Measurements from ENCODE around the gene TPI1. TPM values are rescaled to one million over a fixed set of nuclear protein-coding genes. Genes with fewer than 3 reads are reported as not detected.
"Not testable (repeated sequence)": the region's sequence is repeated elsewhere in the genome, so short reads cannot be mapped to it uniquely, and the experiment has no call there.

The TPI1 gene
- total RNA-seq, 2 experiments from 2014 or later: 608 to 801 TPM

- H3K4me1 ChIP-seq (ENCODE audit: insufficient read depth, low read length, poor library complexity, severe bottlenecking): peaks cover 28% of the 10 kb centered on the region
- no peak overlapping the region for H3K4me3 ChIP-seq (ENCODE audit: low read depth, low read length, poor library complexity, severe bottlenecking)
- ChIA-PET POLR2A (no interaction called here), CTCF (ENCODE audit: unreplicated experiment) (no interaction called here)
- TF ChIP-seq CTCF (conservative IDR thresholded peaks at IDR 0.05; ENCODE audit: low read length): no peak
- TF ChIP-seq EZH2phosphoT487 (IDR thresholded peaks at IDR 0.05; ENCODE audit: borderline replicate concordance, low read depth, low read length): no peak
- H3K36me3 ChIP-seq (ENCODE audit: insufficient read depth, low read length): peaks cover 16% of the 10 kb centered on the region; the same call in 1 of the 2 replicates
- no peaks in the 10 kb centered on the region for H3K79me2 ChIP-seq (ENCODE audit: insufficient read depth, low read depth, low read length)
- no peaks in the 10 kb centered on the region for H3K9me3 ChIP-seq (ENCODE audit: low read length)
- H3K27ac ChIP-seq (ENCODE audit: low read depth, low read length, poor library complexity, severe bottlenecking): no peak overlapping the region
- no TSS peak for BruUV-seq (replicated peaks)
- H3K9me2 ChIP-seq (ENCODE audit: insufficient read depth, low read length): no peaks in the 10 kb centered on the region
- no peak overlapping the region for H2AFZ ChIP-seq (ENCODE audit: low read length)
- intact Hi-C loops (cut with micrococcal nuclease; ENCODE audit: unreplicated experiment): no loop called here
- no peak overlapping the region for H3K4me2 ChIP-seq (ENCODE audit: low read length)
- no peak for DNase-seq (ENCODE audit: low spot score)
- no peaks in the 10 kb centered on the region for H4K20me1 ChIP-seq (ENCODE audit: insufficient read depth, low read length)
These were observed 20.1 kb downstream of the TPI1 start for GRCh38 chr12:6887460-6887859.

GRCh38 chr12:6888360-6888759, 21.0 kb downstream of the TPI1 start:
- no peak for DNase-seq (ENCODE audit: low spot score)
- TF ChIP-seq CTCF (conservative IDR thresholded peaks at IDR 0.05; ENCODE audit: low read length) (no peak), EZH2phosphoT487 (IDR thresholded peaks at IDR 0.05; ENCODE audit: borderline replicate concordance, low read depth, low read length) (no peak)
- Histone ChIP-seq H3K9me3 (ENCODE audit: low read length) (no peaks in the 10 kb centered on the region), H3K4me3 (ENCODE audit: low read depth, low read length, poor library complexity, severe bottlenecking) (no peak overlapping the region), H3K4me1 (ENCODE audit: insufficient read depth, low read length, poor library complexity, severe bottlenecking) (peaks cover 28% of the 10 kb centered on the region), H2AFZ (ENCODE audit: low read length) (no peak overlapping the region), H4K20me1 (ENCODE audit: insufficient read depth, low read length) (no peaks in the 10 kb centered on the region), H3K36me3 (ENCODE audit: insufficient read depth, low read length) (peaks cover 16% of the 10 kb centered on the region; the same call in 1 of the 2 replicates), H3K4me2 (ENCODE audit: low read length) (no peak overlapping the region), H3K79me2 (ENCODE audit: insufficient read depth, low read depth, low read length) (no peaks in the 10 kb centered on the region), H3K27ac (ENCODE audit: low read depth, low read length, poor library complexity, severe bottlenecking) (no peak overlapping the region), H3K9me2 (ENCODE audit: insufficient read depth, low read length) (no peaks in the 10 kb centered on the region)
- intact Hi-C loops (cut with micrococcal nuclease; ENCODE audit: unreplicated experiment): no loop called here
- no TSS peak for BruUV-seq (replicated peaks)
- POLR2A ChIA-PET: no interaction called here
- CTCF ChIA-PET (ENCODE audit: unreplicated experiment): no interaction called here

- H3K9me3 ChIP-seq (ENCODE audit: low read length); DNase-seq (ENCODE audit: low spot score); H3K79me2 ChIP-seq (ENCODE audit: insufficient read depth, low read depth, low read length); H3K27ac ChIP-seq (ENCODE audit: low read depth, low read length, poor library complexity, severe bottlenecking); H4K20me1 ChIP-seq (ENCODE audit: insufficient read depth, low read length); POLR2A ChIA-PET; H3K9me2 ChIP-seq (ENCODE audit: insufficient read depth, low read length); H3K4me3 ChIP-seq (ENCODE audit: low read depth, low read length, poor library complexity, severe bottlenecking); CTCF ChIA-PET (ENCODE audit: unreplicated experiment); BruUV-seq (replicated peaks); H2AFZ ChIP-seq (ENCODE audit: low read length); intact Hi-C loops (cut with micrococcal nuclease; ENCODE audit: unreplicated experiment); H3K4me2 ChIP-seq (ENCODE audit: low read length): not testable (repeated sequence)
- Histone ChIP-seq H3K4me1 (ENCODE audit: insufficient read depth, low read length, poor library complexity, severe bottlenecking) (peaks cover 28% of the 10 kb centered on the region), H3K36me3 (ENCODE audit: insufficient read depth, low read length) (peaks cover 11% of the 10 kb centered on the region; the same call in 1 of the 2 replicates)
These were observed 21.5 kb downstream of the TPI1 start for GRCh38 chr12:6888794-6889193.

GRCh38 chr12:6889775-6890573, 22.6 kb downstream of the TPI1 start:
- peak overlapping the region; percentile 66 for H3K4me2 ChIP-seq (ENCODE audit: low read length)

More at GRCh38 chr12:6889775-6890573, 22.6 kb downstream of the TPI1 start:
- Histone ChIP-seq H2AFZ (ENCODE audit: low read length) (peak overlapping the region; percentile 63; the same call in 1 of the 2 replicates), H3K4me3 (ENCODE audit: low read depth, low read length, poor library complexity, severe bottlenecking) (peak overlapping the region; percentile 59), H3K4me1 (ENCODE audit: insufficient read depth, low read length, poor library complexity, severe bottlenecking) (peaks cover 28% of the 10 kb centered on the region), H3K27ac (ENCODE audit: low read depth, low read length, poor library complexity, severe bottlenecking) (peak overlapping the region; percentile 81)
- CTCF ChIA-PET (ENCODE audit: unreplicated experiment); DNase-seq (ENCODE audit: low spot score); H3K9me3 ChIP-seq (ENCODE audit: low read length); H4K20me1 ChIP-seq (ENCODE audit: insufficient read depth, low read length); H3K36me3 ChIP-seq (ENCODE audit: insufficient read depth, low read length); BruUV-seq (replicated peaks); POLR2A ChIA-PET; H3K79me2 ChIP-seq (ENCODE audit: insufficient read depth, low read depth, low read length); H3K9me2 ChIP-seq (ENCODE audit: insufficient read depth, low read length): not testable (repeated sequence)
- intact Hi-C loops (cut with micrococcal nuclease; ENCODE audit: unreplicated experiment): loop anchor here (2.0 kb wide), 2 partner anchors 33 to 47 kb away; no protein-coding TSS in a partner anchor
